Activated T-helper 1 cell treated with anti-CD3 and anti-CD28 coated beads, Interleukin-12 subunit alpha, Interleukin-12 subunit beta, Interleukin-2, Interleukin-4 antibody, amounts not matched to agents 30 ng/mL and 10 ng/mL and 1 ng/mL, durations not matched to agents 14 hours and 24 hours and 36 hours (primary cell): ENCODE measurements around the gene GPR37. TPM values are rescaled to one million over a fixed set of nuclear protein-coding genes. Genes with fewer than 3 reads are reported as not detected.

Source experiments
- DNase-seq: peaks from one replicate; pipeline ENCODE4 v3.0.0; 2021; ENCODE audit warnings: low spot score
- H3K27ac Mint-ChIP-seq: one replicate; pipeline ENCODE4 v1.8.0; 2021; ENCODE audit warnings: mild to moderate bottlenecking, mixed read lengths
- H3K27me3 Mint-ChIP-seq: one replicate; pipeline ENCODE4 v1.8.0; 2022; ENCODE audit warnings: mild to moderate bottlenecking, moderate library complexity, mixed read lengths; ENCODE audit not compliant: insufficient read depth
- H3K36me3 Mint-ChIP-seq: one replicate; pipeline ENCODE4 v1.8.0; 2021; ENCODE audit warnings: low read depth, mixed read lengths
- H3K4me1 Mint-ChIP-seq: one replicate; pipeline ENCODE4 v1.8.0; 2021; ENCODE audit warnings: low read depth, mixed read lengths
- H3K4me3 Mint-ChIP-seq: one replicate; pipeline ENCODE4 v1.8.0; 2021; ENCODE audit warnings: mild to moderate bottlenecking, moderate library complexity, mixed read lengths
- H3K9me3 Mint-ChIP-seq: one replicate; pipeline ENCODE4 v1.8.0; 2021; ENCODE audit warnings: mixed read lengths
- intact Hi-C: fragments of 100-400 bp; cut with micrococcal nuclease; formaldehyde crosslinking; loops from one replicate; pipeline ENCODE4 v1.15.1; 2024
- total RNA-seq: library from RNA; stranded (reverse); gene quantifications from 2 replicates; pipeline ENCODE4 v1.2.3, GENCODE V29; 2022

GPR37 gene
- total RNA-seq, 1 donor from 2014 or later, result not detected

DNA sequence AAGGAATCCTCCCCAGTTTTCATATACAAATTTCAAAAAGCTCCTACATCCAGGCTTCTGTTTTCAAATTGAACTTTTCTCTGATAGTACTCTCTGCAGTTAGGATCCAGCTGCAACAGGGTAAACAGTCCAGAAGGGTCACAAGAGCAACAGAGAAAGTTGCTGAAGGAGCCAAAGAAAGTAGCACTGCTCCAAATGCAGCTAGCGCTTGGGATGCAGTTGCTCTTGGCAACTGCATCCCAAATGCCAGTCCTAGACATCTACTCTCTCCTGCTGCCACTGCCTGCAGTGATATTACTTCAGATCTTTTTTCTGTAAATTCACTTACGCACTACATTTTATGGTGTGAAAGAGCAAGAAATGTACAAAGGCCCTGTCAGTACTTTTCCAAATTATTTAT is 14.6 kb downstream of the GPR37 start:
- no peak for DNase-seq
- intact Hi-C loops, result no loop called here
- Mint-ChIP-seq H3K27ac (no peak overlapping the region), H3K27me3 (peaks cover 5% of the 10 kb centered on the region), H3K4me1 (no peaks in the 10 kb centered on the region), H3K4me3 (no peak overlapping the region), H3K36me3 (no peaks in the 10 kb centered on the region), H3K9me3 (no peaks in the 10 kb centered on the region)

DNA sequence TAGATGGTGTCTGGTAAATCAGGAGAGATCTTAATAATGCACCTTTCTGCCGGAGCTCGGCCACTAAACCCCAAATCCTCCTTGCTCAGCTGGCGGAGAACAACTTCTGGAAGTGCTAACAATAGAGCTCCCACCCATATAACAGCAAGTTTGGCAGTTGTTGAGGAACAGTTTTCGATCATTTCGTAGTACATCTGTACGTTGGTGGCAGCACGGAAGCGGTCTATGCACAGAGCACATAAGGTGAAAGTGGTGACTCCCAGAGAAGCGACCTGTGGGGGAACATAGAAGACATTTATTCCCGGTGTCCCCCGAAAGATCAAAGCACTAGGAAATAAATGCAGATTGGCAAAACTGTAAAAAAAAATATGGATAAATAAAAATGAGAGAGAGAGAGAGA is 18.5 kb downstream of the GPR37 start:
- DNase-seq, result no peak
- peaks cover 6% of the 10 kb centered on the region for H3K27me3 Mint-ChIP-seq
- intact Hi-C loops, result no loop called here
- H3K9me3 Mint-ChIP-seq, result no peaks in the 10 kb centered on the region
- no peaks in the 10 kb centered on the region for H3K36me3 Mint-ChIP-seq
- H3K27ac Mint-ChIP-seq, result no peak overlapping the region
- H3K4me3 Mint-ChIP-seq, result no peak overlapping the region
- H3K4me1 Mint-ChIP-seq, result no peaks in the 10 kb centered on the region

DNA sequence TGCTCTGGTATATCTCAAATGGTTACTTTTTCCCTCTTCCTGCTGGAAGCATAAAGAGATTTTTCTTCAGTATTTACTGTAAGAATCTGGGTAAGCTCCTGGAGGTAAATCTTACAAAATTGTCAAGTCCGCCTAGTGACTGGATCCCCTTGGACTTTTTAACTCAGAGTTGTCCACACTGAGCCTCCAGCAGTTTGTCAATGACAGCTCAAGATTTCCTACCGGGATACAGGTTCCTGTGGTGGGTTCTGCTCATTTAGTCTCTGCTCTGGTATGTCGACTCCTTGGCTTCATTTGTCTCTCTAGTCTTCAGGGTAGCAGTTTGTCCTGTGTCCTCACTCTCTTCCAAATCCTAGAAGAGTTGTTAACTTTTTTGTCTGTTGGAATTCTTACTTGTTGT is 27.0 kb downstream of the GPR37 start:
- Mint-ChIP-seq H3K4me3 (no peak overlapping the region), H3K4me1 (no peaks in the 10 kb centered on the region), H3K27me3 (peaks cover 2% of the 10 kb centered on the region), H3K36me3 (no peaks in the 10 kb centered on the region), H3K27ac (no peak overlapping the region), H3K9me3 (no peaks in the 10 kb centered on the region)
- DNase-seq, result no peak
- intact Hi-C loops, result no loop called here

DNA sequence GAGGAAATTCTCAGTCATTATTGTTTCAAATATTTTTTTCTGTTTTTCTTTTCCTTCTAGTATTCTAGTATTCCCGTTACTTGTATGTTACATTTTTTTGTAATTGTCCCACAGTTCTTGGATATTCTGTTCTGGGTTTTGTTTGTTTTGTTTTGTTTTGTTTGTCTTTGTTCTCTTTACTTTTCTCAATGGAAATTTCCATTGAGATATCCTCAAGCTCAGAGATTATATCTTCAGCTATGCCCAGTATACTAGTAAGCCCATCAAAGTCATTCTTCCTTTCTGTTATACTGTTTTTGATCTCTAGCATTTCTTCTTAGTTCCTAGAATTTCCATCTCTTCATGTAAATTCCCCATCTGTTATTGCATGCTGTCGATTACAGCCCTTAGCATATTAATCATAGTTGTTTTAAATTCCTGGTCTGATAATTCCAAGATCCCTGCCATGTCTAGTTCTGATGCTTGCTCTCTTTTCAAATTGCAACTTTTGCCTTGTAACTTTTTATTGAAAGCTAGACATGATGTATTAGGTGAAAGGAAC is 27.8 kb downstream of the GPR37 start:
- Mint-ChIP-seq H3K27me3 (peaks cover 2% of the 10 kb centered on the region), H3K27ac (no peak overlapping the region), H3K9me3 (no peaks in the 10 kb centered on the region), H3K4me3 (no peak overlapping the region), H3K4me1 (no peaks in the 10 kb centered on the region), H3K36me3 (no peaks in the 10 kb centered on the region)
- DNase-seq, result no peak
- intact Hi-C loops, result no loop called here

DNA sequence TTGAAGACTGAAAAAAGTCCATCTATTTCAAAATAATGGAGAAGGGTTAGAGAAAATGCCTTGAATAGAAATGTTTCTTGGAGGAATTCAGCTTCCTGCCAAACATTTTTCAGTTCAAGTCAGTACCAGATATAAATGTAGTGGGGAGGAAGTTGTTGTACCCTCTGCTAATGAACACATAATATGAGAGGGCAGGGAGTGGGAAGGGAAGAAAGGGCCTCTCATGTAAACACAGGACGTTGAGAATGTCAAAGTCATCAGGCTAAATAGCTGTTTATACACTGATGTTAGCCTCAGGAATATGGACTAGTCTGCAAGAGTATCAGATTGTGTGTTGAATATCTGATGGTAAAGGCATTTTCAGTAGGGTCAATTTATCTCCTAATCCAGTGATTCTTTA is 37.0 kb downstream of the GPR37 start:
- intact Hi-C loops, result no loop called here
- Mint-ChIP-seq H3K9me3 (no peaks in the 10 kb centered on the region), H3K36me3 (no peaks in the 10 kb centered on the region), H3K27ac (no peak overlapping the region), H3K4me1 (no peaks in the 10 kb centered on the region), H3K4me3 (no peak overlapping the region), H3K27me3 (no peaks in the 10 kb centered on the region)
- no peak for DNase-seq

DNA sequence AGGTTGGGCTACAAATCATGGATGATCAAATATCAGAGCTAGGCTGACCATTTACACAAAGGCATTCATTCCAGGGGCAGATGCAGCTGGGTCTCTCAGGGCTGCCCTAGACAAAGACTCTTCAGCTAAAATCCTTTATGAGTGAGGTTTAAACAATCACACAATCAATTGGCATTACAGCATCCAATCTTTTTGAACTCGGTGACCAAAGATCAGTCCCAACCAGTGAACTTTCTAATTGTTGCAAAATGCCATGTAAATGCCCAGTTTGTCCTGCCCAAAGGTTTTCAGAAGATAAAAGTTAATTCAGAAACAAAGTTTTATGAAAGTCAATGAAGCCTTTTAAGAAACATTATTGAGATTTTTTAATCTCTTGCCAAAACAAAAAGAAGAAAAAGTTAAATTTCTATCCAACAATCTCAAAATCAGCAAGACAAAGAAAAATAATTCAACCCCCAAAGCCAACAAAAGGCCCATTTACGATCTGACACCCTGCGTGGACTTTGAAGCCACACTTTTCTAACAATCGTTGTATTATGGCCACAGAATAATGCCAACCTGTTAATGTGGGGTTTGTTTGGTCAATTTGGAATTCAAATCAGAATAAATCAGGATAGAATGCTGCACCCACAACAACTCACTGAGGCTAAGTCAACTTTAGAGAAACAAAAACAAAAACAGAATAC is 40.9 kb downstream of the GPR37 start:
- Mint-ChIP-seq H3K4me3 (no peak overlapping the region), H3K27ac (no peak overlapping the region), H3K9me3 (no peaks in the 10 kb centered on the region), H3K27me3 (no peaks in the 10 kb centered on the region), H3K36me3 (no peaks in the 10 kb centered on the region), H3K4me1 (no peaks in the 10 kb centered on the region)
- no peak for DNase-seq
- intact Hi-C loops, result no loop called here

DNA sequence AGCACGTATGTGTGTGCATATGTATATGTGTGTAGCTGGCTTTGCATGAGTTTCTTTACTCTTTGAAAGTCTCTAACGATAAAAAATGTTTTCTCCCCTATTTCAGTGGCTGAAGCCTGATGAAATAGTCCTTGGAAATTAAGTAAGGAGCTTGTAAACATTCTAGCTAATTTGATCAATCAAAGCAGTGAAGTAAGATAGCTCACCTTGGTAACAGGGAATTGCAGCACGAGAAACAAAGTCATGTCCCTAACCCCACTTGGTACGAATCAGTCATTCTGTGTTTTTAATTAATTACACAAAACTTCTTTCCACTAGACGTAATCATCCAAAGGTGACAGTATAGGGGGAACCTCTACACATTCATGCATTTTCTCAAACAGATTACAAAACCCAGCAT is 41.5 kb downstream of the GPR37 start:
- intact Hi-C loops, result no loop called here
- Mint-ChIP-seq H3K4me3 (no peak overlapping the region), H3K36me3 (no peaks in the 10 kb centered on the region), H3K9me3 (no peaks in the 10 kb centered on the region), H3K27ac (no peak overlapping the region), H3K4me1 (no peaks in the 10 kb centered on the region), H3K27me3 (no peaks in the 10 kb centered on the region)
- DNase-seq, result no peak

DNA sequence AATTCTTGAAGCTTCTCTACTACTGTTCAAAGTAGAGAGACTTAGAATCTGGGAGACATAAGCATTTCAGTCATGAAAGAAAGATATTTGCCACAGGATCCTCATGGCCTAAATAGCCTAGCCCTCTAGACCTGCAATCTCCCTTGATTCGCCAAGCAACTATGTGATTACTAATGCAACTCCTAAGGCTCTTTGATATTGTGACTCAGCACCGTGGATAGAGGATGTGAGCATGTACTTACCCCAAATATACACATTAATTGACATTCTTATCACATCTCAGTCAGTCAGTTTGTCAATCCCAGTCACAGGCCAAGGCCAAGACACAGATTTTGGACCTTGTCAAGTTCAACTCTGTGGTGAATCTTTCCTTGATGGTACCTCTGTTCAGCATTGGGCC is 42.6 kb downstream of the GPR37 start:
- intact Hi-C loops, result no loop called here
- no peak overlapping the region for H3K27ac Mint-ChIP-seq
- H3K27me3 Mint-ChIP-seq, result no peaks in the 10 kb centered on the region
- DNase-seq, result no peak
- H3K36me3 Mint-ChIP-seq, result no peaks in the 10 kb centered on the region
- no peaks in the 10 kb centered on the region for H3K9me3 Mint-ChIP-seq
- no peak overlapping the region for H3K4me3 Mint-ChIP-seq
- no peaks in the 10 kb centered on the region for H3K4me1 Mint-ChIP-seq

DNA sequence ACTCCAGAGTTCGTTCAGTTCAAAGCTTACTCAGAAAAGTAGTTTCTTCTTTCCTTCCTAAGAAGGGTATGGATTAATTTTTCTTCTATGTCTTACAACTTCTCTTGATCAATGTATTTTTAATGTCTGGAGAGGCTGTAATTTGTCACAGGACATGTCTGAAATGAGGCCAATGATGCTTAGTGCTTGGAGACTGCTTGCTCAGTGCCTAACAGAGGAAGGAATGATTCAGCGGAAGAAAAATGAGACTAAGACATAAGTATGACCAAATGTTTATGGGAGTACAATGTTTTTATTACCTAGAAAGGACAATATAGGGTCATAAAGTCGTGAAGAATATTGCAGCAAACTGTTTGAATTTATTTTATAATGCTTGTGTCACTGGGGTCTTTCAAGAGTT is 43.3 kb downstream of the GPR37 start:
- intact Hi-C loops, result no loop called here
- no peak overlapping the region for H3K4me3 Mint-ChIP-seq
- H3K27me3 Mint-ChIP-seq, result no peaks in the 10 kb centered on the region
- no peak for DNase-seq
- no peaks in the 10 kb centered on the region for H3K9me3 Mint-ChIP-seq
- no peaks in the 10 kb centered on the region for H3K4me1 Mint-ChIP-seq
- H3K36me3 Mint-ChIP-seq, result no peaks in the 10 kb centered on the region
- no peak overlapping the region for H3K27ac Mint-ChIP-seq

DNA sequence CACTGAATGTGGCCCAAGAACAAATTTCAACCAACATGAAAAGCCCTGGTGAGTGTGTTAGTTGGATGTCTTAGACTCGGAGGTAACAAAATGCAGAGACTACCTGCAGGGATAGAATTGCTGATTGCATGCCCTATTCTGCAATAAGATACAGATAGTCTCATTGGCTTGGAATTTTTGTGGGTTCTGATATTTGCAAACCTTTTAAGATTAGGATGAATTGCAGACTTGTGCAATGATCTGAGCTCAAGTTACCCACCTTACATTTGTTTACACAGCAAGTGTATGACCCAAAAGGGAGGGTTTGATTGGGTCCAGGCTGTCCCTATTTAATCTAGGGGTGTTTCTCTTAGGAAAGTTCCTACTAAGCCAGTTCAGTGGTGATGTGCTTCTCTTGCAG is 45.4 kb downstream of the GPR37 start:
- Mint-ChIP-seq H3K4me3 (no peak overlapping the region), H3K36me3 (no peaks in the 10 kb centered on the region), H3K4me1 (no peaks in the 10 kb centered on the region), H3K27ac (no peak overlapping the region), H3K9me3 (peaks cover 5% of the 10 kb centered on the region), H3K27me3 (no peaks in the 10 kb centered on the region)
- no peak for DNase-seq
- intact Hi-C loops, result no loop called here

DNA sequence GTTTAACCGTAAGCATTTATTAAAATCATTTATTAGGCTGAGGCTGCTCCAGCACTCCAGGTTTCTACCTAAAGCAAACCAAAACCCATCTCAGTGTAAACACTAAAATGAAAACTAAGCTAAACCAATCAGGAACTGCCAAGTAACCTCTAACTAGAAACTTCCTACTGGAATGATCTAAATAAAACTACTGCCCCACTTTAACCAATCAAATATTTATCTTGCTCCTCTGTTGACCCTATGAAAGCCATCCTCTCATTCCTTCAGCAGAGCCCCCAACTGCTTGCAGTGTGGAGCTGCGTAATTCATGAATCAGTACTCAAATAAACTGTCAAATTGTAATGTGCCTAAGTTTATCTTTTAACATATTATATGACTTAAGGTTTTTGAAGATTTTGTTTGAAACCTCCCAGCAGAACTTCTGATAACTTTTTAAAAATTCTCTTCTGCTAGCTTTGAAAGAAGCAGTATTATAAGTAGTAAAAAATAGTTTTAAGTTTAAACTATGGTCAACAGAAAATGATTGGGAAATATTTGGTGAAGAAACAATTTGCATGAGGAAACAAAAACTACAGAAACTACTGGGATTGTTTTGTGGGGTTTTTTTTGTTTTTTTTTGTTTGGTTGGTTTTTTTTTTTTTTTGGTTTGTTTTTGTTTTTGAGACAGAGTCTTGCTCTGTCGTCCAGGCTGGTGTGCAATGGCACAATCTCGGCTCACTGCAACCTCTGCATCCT is 47.4 kb downstream of the GPR37 start:
- Mint-ChIP-seq H3K4me3 (no peak overlapping the region), H3K36me3 (no peaks in the 10 kb centered on the region), H3K27me3 (no peaks in the 10 kb centered on the region), H3K4me1 (no peaks in the 10 kb centered on the region), H3K27ac (no peak overlapping the region), H3K9me3 (peaks cover 5% of the 10 kb centered on the region)
- intact Hi-C loops, result no loop called here
- no peak for DNase-seq

DNA sequence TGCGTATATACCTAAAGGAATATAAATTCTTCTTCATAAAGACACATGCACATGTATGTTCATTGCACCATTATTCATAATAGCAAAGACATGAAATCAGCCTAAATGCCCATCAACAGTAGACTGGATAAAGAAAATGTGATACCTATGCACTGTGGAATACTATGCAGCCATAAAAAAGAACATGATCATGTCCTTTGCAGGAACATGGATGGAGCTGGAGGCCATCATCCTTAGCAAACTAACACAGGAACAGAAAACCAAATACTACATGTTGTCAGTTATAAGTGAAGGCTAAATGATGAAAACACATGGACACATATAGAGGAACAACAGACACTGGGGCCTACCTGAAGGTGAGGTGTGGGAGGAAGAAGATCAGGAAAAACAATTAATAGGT is 48.7 kb downstream of the GPR37 start:
- H3K4me3 Mint-ChIP-seq, result no peak overlapping the region
- intact Hi-C loops, result no loop called here
- DNase-seq, result no peak
- peaks cover under 1% of the 10 kb centered on the region for H3K27me3 Mint-ChIP-seq
- peaks cover 5% of the 10 kb centered on the region for H3K9me3 Mint-ChIP-seq
- no peaks in the 10 kb centered on the region for H3K4me1 Mint-ChIP-seq
- H3K36me3 Mint-ChIP-seq, result no peaks in the 10 kb centered on the region
- H3K27ac Mint-ChIP-seq, result no peak overlapping the region

DNA sequence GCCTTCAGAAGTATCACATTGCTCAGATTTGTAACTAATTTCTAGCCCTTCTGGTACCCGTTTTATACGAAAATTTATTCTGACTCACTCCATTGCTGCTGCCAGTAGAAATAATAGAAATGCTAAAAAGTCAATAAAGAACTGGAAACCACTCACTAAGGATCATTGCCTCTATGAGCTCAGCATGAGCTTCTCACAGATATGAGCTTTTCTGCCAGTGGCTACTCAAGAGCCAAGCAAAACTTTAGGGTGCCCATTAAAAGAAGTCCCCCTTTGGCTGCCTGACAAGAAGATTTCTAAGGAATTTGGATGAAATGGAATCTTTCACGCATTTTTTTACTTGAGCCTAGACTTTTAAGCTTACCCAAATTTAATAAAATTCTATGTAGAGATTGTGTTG is 52.5 kb downstream of the GPR37 start:
- no peaks in the 10 kb centered on the region for H3K36me3 Mint-ChIP-seq
- no peaks in the 10 kb centered on the region for H3K4me1 Mint-ChIP-seq
- intact Hi-C loops, result no loop called here
- H3K9me3 Mint-ChIP-seq, result peaks cover 13% of the 10 kb centered on the region
- H3K4me3 Mint-ChIP-seq, result no peak overlapping the region
- DNase-seq, result no peak
- peaks cover 2% of the 10 kb centered on the region for H3K27me3 Mint-ChIP-seq
- no peak overlapping the region for H3K27ac Mint-ChIP-seq
